Panc1 (cell line): ENCODE results near the gene HMGN5. TPM values are rescaled to one million over a fixed set of nuclear protein-coding genes. Genes with fewer than 3 reads are reported as not detected.

Experiments
- ATAC-seq: fragments of 200-7000 bp; cut with Tn5 transposase; 2 replicates; pipeline ENCODE4 v1.9.1; 2020; ENCODE audit warnings: mild to moderate bottlenecking, moderate library complexity
- BruUV-seq: library from RNA; stranded (reverse); fragments of 400-500 nt; replicated peaks from 2 replicates; lab custom pipeline; 2021; lab: Mats Ljungman, UMichigan
- CTCF ChIA-PET: fragments of 300-600 bp; sonication (Branson Sonifier 250); formaldehyde crosslinking; loops from one replicate; lab custom pipeline; 2022; ENCODE audit warnings: antibody characterized with exemption; lab: Charles Lee
- POLR2A ChIA-PET: fragments of 300-600 bp; sonication (Branson Sonifier 250); formaldehyde crosslinking; loops from one replicate; lab custom pipeline; 2022; ENCODE audit warnings: antibody characterized with exemption; lab: Charles Lee
- DNase-seq: peaks from one replicate; pipeline ENCODE4 v3.0.0-alpha.2; 2010; ENCODE audit warnings: low read depth, low spot score
- H3K27ac ChIP-seq: 2 replicates; pipeline ENCODE4 v1.5.1; 2011; ENCODE audit warnings: mild to moderate bottlenecking, low read length, inconsistent platforms
- H3K27me3 ChIP-seq: fragments of 200-500 bp; sonication (Bioruptor generic); 2 replicates; pipeline ENCODE4 v1.6.0; 2014; ENCODE audit warnings: low read length, inconsistent platforms; ENCODE audit not compliant: control insufficient read depth, insufficient read depth
- H3K36me3 ChIP-seq: fragments of 200-500 bp; sonication (Bioruptor generic); 2 replicates; pipeline ENCODE4 v1.5.1; 2014; ENCODE audit warnings: inconsistent platforms, mild to moderate bottlenecking, low read length, moderate library complexity; ENCODE audit not compliant: control insufficient read depth, insufficient read depth
- H3K4me1 ChIP-seq: 2 replicates; pipeline ENCODE4 v1.5.1; 2011; ENCODE audit warnings: inconsistent platforms, mild to moderate bottlenecking, low read length, moderate library complexity; ENCODE audit not compliant: control insufficient read depth, insufficient read depth
- H3K4me3 ChIP-seq, 2 experiments: 2 replicates each; pipeline ENCODE4 v1.5.1; 2011 to 2012; ENCODE audit warnings: low read depth in 2 of 2, low read length in 2 of 2, mild to moderate bottlenecking in 2 of 2, inconsistent platforms in 1 of 2, moderate library complexity in 1 of 2
- H3K9me3 ChIP-seq: fragments of 200-500 bp; sonication (Bioruptor generic); 2 replicates; pipeline ENCODE4 v1.5.1; 2014; ENCODE audit warnings: low read depth, mild to moderate bottlenecking, inconsistent platforms, low read length, moderate library complexity; ENCODE audit not compliant: control insufficient read depth, insufficient read depth
- POLR2AphosphoS5 ChIP-seq: IDR thresholded peaks from 2 replicates; pipeline ENCODE4 v1.6.1; 2012; ENCODE audit warnings: mild to moderate bottlenecking, low read depth, low read length, moderate library complexity
- REST ChIP-seq, 2 experiments: IDR thresholded peaks; 2 replicates each; pipeline ENCODE4 v1.6.1; 2011 to 2012; ENCODE audit warnings: low read depth in 2 of 2, control low read depth in 1 of 2, low read length in 1 of 2, mild to moderate bottlenecking in 1 of 2, moderate library complexity in 1 of 2; ENCODE audit not compliant: insufficient read depth in 1 of 2
- SIN3A ChIP-seq: IDR thresholded peaks from 2 replicates; pipeline ENCODE4 v1.6.1; 2012; ENCODE audit warnings: low read depth, mild to moderate bottlenecking, low read length, moderate library complexity, borderline replicate concordance; ENCODE audit not compliant: insufficient read depth
- TCF7L2 ChIP-seq: IDR thresholded peaks from 2 replicates; pipeline ENCODE4 v1.6.1; 2011; ENCODE audit warnings: mild to moderate bottlenecking, low read depth, low read length, inconsistent platforms
- in situ Hi-C: cut with HindIII; loops from 2 replicates; pipeline ENCODE4 v1.10.0; 2016; ENCODE audit warnings: low sequenced_read_pairs, low pct_unique_long_range_greater_than_20kb
- intact Hi-C: fragments of 100-400 bp; cut with micrococcal nuclease; formaldehyde crosslinking; loops from one replicate; pipeline ENCODE4 v1.10.0; 2022; ENCODE audit not compliant: unreplicated experiment
- total RNA-seq: library from RNA; stranded (reverse); gene quantifications from one replicate; pipeline ENCODE4 v1.2.1, GENCODE V29; 2021; ENCODE audit not compliant: unreplicated experiment
- TF ChIP-seq, protein P1 (sequence below): fragments of 450-650 bp; IDR thresholded peaks from 2 replicates; pipeline ENCODE4 v1.5.1; 2017; ENCODE audit warnings: mild to moderate bottlenecking

The HMGN5 gene
- total RNA-seq, 1 experiment from 2014 or later: 1.5 TPM

DNA sequence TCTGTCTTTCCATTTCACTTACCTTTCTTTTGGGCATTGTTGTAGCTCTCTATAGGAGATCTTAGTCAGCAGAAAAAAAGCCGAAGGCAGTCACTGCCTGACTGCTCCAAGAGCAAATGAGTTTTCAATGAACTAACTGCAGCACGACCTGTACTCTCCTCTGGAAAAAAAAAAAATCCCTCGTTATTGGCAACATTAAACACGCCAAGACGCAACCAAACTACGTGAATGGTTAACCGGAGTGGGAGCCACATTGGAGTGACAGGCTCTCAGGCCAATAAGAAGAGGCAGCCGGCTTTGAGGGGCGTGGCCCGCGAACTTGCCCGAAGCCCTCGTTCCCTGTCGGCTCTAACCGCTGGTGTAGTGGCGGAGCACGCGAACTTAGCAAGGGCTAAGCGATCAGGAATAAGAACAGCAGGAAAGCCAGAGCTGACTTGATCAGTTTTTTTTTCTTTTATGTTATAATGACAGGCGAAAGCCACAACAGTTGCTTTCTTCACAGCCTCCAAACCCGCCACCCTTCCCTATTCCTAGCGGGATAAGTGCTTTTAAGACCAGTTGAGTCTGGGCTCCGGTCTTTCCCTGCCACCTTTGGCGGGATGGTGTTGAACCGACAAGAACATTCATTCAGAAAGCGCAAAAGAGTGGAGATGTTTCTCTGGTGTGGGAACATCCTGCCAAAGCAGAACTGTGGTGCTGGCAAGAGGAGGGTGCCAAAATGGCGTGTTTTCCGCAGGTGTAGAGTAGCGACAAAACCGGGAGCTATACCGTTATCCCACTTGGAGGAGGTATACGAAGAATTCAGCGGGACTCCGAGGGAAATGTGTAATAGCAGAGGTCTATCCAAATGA lies 80.0 kb downstream of the HMGN5 start:
- H3K27me3 ChIP-seq: peaks cover 2% of the 10 kb centered on the region; the same call in 1 of the 2 replicates
- peak; percentile 78 for DNase-seq
- peaks cover 3% of the 10 kb centered on the region; the same call in 1 of the 2 replicates for H3K4me1 ChIP-seq
- no peaks in the 10 kb centered on the region for H3K9me3 ChIP-seq
- TF ChIP-seq, protein P1, sequence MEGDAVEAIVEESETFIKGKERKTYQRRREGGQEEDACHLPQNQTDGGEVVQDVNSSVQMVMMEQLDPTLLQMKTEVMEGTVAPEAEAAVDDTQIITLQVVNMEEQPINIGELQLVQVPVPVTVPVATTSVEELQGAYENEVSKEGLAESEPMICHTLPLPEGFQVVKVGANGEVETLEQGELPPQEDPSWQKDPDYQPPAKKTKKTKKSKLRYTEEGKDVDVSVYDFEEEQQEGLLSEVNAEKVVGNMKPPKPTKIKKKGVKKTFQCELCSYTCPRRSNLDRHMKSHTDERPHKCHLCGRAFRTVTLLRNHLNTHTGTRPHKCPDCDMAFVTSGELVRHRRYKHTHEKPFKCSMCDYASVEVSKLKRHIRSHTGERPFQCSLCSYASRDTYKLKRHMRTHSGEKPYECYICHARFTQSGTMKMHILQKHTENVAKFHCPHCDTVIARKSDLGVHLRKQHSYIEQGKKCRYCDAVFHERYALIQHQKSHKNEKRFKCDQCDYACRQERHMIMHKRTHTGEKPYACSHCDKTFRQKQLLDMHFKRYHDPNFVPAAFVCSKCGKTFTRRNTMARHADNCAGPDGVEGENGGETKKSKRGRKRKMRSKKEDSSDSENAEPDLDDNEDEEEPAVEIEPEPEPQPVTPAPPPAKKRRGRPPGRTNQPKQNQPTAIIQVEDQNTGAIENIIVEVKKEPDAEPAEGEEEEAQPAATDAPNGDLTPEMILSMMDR: no peak
- TF ChIP-seq REST (IDR thresholded peaks at IDR 0.05; ENCODE audit: insufficient read depth in 1 of 2, low read depth in 2 of 2, low read length in 1 of 2) (no peak), SIN3A (no peak), TCF7L2 (no peak), POLR2AphosphoS5 (no peak)
- no TSS peak for BruUV-seq
- peak overlapping the region; percentile 34; the same call in 1 of the 2 replicates for H3K27ac ChIP-seq
- intact Hi-C loops: no loop called here
- in situ Hi-C loops: no loop called here
- ChIA-PET POLR2A (no interaction called here), CTCF (interaction anchor here (0.7 kb wide), 2 partner anchors 38 to 81 kb away, joined by 3 read pairs; no protein-coding TSS in a partner anchor)
- H3K36me3 ChIP-seq: no peaks in the 10 kb centered on the region
- peak overlapping the region; percentile 62 to 90 for H3K4me3 ChIP-seq
- peak; percentile 99 for ATAC-seq

DNA sequence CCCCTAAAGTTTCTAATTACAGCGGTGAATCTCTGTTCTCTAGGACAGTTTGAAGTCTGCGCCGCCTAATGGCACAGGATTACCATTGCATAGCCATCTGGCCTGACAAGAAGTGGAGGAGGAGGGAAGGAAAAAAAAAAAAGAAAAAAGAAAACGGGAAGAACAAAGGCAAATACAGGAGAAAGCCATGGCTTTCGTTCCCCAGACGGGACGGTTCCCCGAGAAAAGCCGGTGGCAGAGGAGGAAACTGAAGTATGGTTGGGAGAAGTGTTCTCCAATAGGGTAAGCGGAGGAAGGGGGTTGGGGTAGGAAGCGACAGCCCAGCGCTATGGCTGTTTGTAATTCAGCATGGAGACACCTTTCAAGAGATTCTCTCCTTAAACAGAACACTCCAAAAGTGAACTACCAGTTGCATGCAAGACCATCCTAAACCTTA lies 80.8 kb downstream of the HMGN5 start:
- no peaks in the 10 kb centered on the region for H3K36me3 ChIP-seq
- intact Hi-C loops: no loop called here
- BruUV-seq: no TSS peak
- peak overlapping the region; percentile 34; the same call in 1 of the 2 replicates for H3K27ac ChIP-seq
- TF ChIP-seq SIN3A (no peak), TCF7L2 (no peak), POLR2AphosphoS5 (no peak), REST (IDR thresholded peaks at IDR 0.05; ENCODE audit: insufficient read depth in 1 of 2, low read depth in 2 of 2, low read length in 1 of 2) (no peak)
- TF ChIP-seq, protein P1: peak; percentile 82
- peaks cover 3% of the 10 kb centered on the region; the same call in 1 of the 2 replicates for H3K4me1 ChIP-seq
- ChIA-PET CTCF (interaction anchor here (0.7 kb wide), 1 partner anchor 82 kb away, joined by 3 read pairs; no protein-coding TSS in a partner anchor), POLR2A (interaction anchor here (0.7 kb wide), 1 partner anchor 20 kb away, joined by 5 read pairs; no protein-coding TSS in a partner anchor)
- peak overlapping the region; percentile 62 to 90 for H3K4me3 ChIP-seq
- no peaks in the 10 kb centered on the region for H3K9me3 ChIP-seq
- DNase-seq (no peak), ATAC-seq (peak; percentile 81)
- peaks cover 2% of the 10 kb centered on the region; the same call in 1 of the 2 replicates for H3K27me3 ChIP-seq
- in situ Hi-C loops: no loop called here
